ENCODE data around the gene CHST11. TPM values are rescaled to one million over a fixed set of nuclear protein-coding genes. Genes with fewer than 3 reads are reported as not detected.

Gene CHST11
- total and polyA plus RNA-seq, 10 of the 15 experiments (the other 5 are each of a cell fraction or from before 2014, with no cell fraction given): 1.9 to 38.1 (median 17.2) TPM

DNA sequence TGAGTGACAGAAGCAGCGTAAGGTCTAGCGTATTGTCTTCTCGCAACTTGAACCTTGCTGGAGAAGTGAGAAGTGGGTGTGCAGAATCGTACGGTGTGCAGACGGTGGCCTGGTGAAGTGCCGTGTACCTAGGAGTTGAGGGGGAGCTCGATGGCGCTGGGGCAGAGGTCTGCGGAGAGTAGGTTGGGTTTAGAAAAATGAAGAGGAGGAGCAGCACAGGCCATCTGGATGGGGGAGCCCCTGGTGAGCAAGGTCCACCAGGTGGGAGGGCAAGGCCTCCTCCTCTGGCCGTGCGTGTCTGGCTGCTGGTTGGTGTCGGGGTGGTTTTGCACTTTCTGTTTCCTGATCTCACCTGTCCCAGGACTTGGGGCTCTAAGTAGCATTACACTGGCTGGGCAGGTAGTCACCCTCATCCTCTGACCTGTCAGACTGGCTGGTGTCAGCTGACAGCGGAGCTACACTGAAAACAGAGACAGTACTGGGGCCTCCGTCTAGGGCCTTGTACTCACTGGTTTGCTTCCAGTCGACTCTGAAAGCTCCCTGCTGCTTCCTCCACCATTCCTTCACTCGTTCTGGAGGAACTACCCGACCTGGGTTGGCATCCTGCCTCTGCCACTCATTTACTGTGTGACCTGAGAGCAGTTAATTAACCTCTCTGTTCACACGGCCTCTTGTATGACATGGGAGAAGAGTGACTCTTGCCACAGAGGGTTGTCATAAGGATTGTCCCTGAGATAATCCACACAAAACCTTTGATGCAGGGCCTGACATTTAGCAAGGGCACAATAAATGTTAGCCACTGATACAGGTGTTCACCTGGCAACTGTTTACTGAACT, 273.1 kb downstream of the CHST11 start:
- 88% methylated on average over 19 of the region's 19 CpGs for WGBS (ENCODE audit: insufficient coverage, insufficient replicate concordance, low lambda C conversion rate, missing lambda C conversion rate)
- ChIA-PET POLR2A (interaction anchor here (1.3 kb wide), 1 partner anchor 31 kb away, joined by 3 read pairs; no protein-coding TSS in a partner anchor), CTCF (no interaction called here), SMC1A (ENCODE audit: uncharacterized antibody, unreplicated experiment) (interaction anchor here (0.9 to 1.6 kb wide), 3 partner anchors 9 to 348 kb away, joined by 3 to 4 read pairs (median 3); no protein-coding TSS in a partner anchor), RAD21 (ENCODE audit: unreplicated experiment) (no interaction called here)
- Histone ChIP-seq H3K4me1 (ENCODE audit: control insufficient read depth, insufficient read depth, low read length) (no peaks in the 10 kb centered on the region), H3K79me2 (ENCODE audit: control insufficient read depth, insufficient read depth, low read length) (no peaks in the 10 kb centered on the region), H3K27ac (ENCODE audit: control insufficient read depth, insufficient read depth) (no peak overlapping the region), H2AFZ (ENCODE audit: control insufficient read depth, low read depth, low read length) (no peak overlapping the region), H4K20me1 (ENCODE audit: control insufficient read depth, insufficient read depth) (no peaks in the 10 kb centered on the region), H3K36me3 (ENCODE audit: control insufficient read depth in 2 of 2, insufficient read depth in 2 of 2, low read length in 1 of 2) (peaks cover 4 to 7% of the 10 kb centered on the region in 2 experiments; a peak in 2 of 4 replicates), H3K9me3 (replicated peaks; ENCODE audit: control insufficient read depth, insufficient read depth, low read length) (no peaks in the 10 kb centered on the region), H3K4me3 (no peak overlapping the region), H3K9ac (ENCODE audit: control insufficient read depth, insufficient read depth, low read length) (no peak overlapping the region), H3K27me3 (replicated peaks in 1 of 2; ENCODE audit: control insufficient read depth in 2 of 2, insufficient read depth in 2 of 2, low read length in 1 of 2) (no peaks in the 10 kb centered on the region), H3K4me2 (ENCODE audit: control insufficient read depth, insufficient read depth) (no peak overlapping the region)
- intact Hi-C loops (cut with micrococcal nuclease; ENCODE audit: unreplicated experiment) (no loop called here), in situ Hi-C loops (cut with MboI) (no loop called here)
- DNase-seq (ENCODE audit: low read depth, low spot score) (no peak), FAIRE-seq (no peak), ATAC-seq (no peak)
- no TSS peak for BruUV-seq (replicated peaks)
- TF ChIP-seq, protein P1, sequence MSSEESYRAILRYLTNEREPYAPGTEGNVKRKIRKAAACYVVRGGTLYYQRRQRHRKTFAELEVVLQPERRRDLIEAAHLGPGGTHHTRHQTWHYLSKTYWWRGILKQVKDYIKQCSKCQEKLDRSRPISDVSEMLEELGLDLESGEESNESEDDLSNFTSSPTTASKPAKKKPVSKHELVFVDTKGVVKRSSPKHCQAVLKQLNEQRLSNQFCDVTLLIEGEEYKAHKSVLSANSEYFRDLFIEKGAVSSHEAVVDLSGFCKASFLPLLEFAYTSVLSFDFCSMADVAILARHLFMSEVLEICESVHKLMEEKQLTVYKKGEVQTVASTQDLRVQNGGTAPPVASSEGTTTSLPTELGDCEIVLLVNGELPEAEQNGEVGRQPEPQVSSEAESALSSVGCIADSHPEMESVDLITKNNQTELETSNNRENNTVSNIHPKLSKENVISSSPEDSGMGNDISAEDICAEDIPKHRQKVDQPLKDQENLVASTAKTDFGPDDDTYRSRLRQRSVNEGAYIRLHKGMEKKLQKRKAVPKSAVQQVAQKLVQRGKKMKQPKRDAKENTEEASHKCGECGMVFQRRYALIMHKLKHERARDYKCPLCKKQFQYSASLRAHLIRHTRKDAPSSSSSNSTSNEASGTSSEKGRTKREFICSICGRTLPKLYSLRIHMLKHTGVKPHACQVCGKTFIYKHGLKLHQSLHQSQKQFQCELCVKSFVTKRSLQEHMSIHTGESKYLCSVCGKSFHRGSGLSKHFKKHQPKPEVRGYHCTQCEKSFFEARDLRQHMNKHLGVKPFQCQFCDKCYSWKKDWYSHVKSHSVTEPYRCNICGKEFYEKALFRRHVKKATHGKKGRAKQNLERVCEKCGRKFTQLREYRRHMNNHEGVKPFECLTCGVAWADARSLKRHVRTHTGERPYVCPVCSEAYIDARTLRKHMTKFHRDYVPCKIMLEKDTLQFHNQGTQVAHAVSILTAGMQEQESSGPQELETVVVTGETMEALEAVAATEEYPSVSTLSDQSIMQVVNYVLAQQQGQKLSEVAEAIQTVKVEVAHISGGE (CRISPR knock-in tag; IDR thresholded peaks at IDR 0.05): no peak
- TF ChIP-seq, protein P2, sequence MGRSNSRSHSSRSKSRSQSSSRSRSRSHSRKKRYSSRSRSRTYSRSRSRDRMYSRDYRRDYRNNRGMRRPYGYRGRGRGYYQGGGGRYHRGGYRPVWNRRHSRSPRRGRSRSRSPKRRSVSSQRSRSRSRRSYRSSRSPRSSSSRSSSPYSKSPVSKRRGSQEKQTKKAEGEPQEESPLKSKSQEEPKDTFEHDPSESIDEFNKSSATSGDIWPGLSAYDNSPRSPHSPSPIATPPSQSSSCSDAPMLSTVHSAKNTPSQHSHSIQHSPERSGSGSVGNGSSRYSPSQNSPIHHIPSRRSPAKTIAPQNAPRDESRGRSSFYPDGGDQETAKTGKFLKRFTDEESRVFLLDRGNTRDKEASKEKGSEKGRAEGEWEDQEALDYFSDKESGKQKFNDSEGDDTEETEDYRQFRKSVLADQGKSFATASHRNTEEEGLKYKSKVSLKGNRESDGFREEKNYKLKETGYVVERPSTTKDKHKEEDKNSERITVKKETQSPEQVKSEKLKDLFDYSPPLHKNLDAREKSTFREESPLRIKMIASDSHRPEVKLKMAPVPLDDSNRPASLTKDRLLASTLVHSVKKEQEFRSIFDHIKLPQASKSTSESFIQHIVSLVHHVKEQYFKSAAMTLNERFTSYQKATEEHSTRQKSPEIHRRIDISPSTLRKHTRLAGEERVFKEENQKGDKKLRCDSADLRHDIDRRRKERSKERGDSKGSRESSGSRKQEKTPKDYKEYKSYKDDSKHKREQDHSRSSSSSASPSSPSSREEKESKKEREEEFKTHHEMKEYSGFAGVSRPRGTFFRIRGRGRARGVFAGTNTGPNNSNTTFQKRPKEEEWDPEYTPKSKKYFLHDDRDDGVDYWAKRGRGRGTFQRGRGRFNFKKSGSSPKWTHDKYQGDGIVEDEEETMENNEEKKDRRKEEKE (IDR thresholded peaks at IDR 0.05): no peak
- TF ChIP-seq, protein P3, sequence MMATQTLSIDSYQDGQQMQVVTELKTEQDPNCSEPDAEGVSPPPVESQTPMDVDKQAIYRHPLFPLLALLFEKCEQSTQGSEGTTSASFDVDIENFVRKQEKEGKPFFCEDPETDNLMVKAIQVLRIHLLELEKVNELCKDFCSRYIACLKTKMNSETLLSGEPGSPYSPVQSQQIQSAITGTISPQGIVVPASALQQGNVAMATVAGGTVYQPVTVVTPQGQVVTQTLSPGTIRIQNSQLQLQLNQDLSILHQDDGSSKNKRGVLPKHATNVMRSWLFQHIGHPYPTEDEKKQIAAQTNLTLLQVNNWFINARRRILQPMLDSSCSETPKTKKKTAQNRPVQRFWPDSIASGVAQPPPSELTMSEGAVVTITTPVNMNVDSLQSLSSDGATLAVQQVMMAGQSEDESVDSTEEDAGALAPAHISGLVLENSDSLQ (IDR thresholded peaks at IDR 0.05): no peak
- TF ChIP-seq MTA3 (IDR thresholded peaks at IDR 0.05; ENCODE audit: borderline replicate concordance, low read length) (no peak), CHD4 (IDR thresholded peaks at IDR 0.05) (no peak), CREM (IDR thresholded peaks at IDR 0.05; ENCODE audit: low read depth) (no peak), IRF4 (IDR thresholded peaks at IDR 0.05; ENCODE audit: low read depth, low read length) (no peak), KDM1A (IDR thresholded peaks at IDR 0.05; ENCODE audit: borderline replicate concordance) (no peak), GABPA (IDR thresholded peaks at IDR 0.05; ENCODE audit: low read depth) (no peak), NR2F1 (conservative IDR thresholded peaks at IDR 0.05) (no peak), SIX5 (IDR thresholded peaks at IDR 0.05; ENCODE audit: low read depth, low read length, severe bottlenecking) (no peak)
- TF ChIP-seq, protein P4, sequence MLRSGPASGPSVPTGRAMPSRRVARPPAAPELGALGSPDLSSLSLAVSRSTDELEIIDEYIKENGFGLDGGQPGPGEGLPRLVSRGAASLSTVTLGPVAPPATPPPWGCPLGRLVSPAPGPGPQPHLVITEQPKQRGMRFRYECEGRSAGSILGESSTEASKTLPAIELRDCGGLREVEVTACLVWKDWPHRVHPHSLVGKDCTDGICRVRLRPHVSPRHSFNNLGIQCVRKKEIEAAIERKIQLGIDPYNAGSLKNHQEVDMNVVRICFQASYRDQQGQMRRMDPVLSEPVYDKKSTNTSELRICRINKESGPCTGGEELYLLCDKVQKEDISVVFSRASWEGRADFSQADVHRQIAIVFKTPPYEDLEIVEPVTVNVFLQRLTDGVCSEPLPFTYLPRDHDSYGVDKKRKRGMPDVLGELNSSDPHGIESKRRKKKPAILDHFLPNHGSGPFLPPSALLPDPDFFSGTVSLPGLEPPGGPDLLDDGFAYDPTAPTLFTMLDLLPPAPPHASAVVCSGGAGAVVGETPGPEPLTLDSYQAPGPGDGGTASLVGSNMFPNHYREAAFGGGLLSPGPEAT (IDR thresholded peaks at IDR 0.05; ENCODE audit: low read depth): no peak
